Bone marrow (tissue), 2 donors: Measurements from ENCODE around the gene GADL1.

ENCODE experiments used
- DNase-seq, 2 donors: peaks; one replicate each; lab custom pipeline; 2025; lab: John Stamatoyannopoulos, UW

The GADL1 gene

GRCh38 chr3:30721314-30721634, 173.2 kb downstream of the GADL1 start:
- DNase-seq: no peak

- no peak for DNase-seq
These were observed 173.7 kb downstream of the GADL1 start for GRCh38 chr3:30720586-30721313.

- no peak for DNase-seq
These were observed 174.9 kb downstream of the GADL1 start for GRCh38 chr3:30719536-30719935.

- DNase-seq: no peak
These were observed 180.5 kb downstream of the GADL1 start for GRCh38 chr3:30713885-30714503.

- no peak for DNase-seq
These were observed 181.5 kb downstream of the GADL1 start for GRCh38 chr3:30712991-30713390.

GRCh38 chr3:30711867-30712266, 182.6 kb downstream of the GADL1 start:
- no peak for DNase-seq

GRCh38 chr3:30711151-30711550, 183.3 kb downstream of the GADL1 start:
- DNase-seq: no peak

GRCh38 chr3:30710017-30710416, 184.4 kb downstream of the GADL1 start:
- no peak for DNase-seq

- no peak for DNase-seq
These were observed 186.0 kb downstream of the GADL1 start for GRCh38 chr3:30708472-30708871.

- no peak for DNase-seq
These were observed 186.6 kb downstream of the GADL1 start for GRCh38 chr3:30707825-30708224.

GRCh38 chr3:30704931-30705890, 189.2 kb downstream of the GADL1 start:
- no peak for DNase-seq

GRCh38 chr3:30702828-30703397, 191.5 kb downstream of the GADL1 start:
- no peak for DNase-seq

GRCh38 chr3:30702038-30702827, 192.2 kb downstream of the GADL1 start:
- no peak for DNase-seq

GRCh38 chr3:30700702-30701321, 193.6 kb downstream of the GADL1 start:
- DNase-seq: no peak

- DNase-seq: no peak
These were observed 194.5 kb downstream of the GADL1 start for GRCh38 chr3:30699927-30700326.

GRCh38 chr3:30698549-30698948, 195.9 kb downstream of the GADL1 start:
- no peak for DNase-seq

GRCh38 chr3:30696896-30697295, 197.6 kb downstream of the GADL1 start:
- no peak for DNase-seq

GRCh38 chr3:30696403-30696819, 198.1 kb downstream of the GADL1 start:
- no peak for DNase-seq

- DNase-seq: no peak
These were observed 199.0 kb downstream of the GADL1 start for GRCh38 chr3:30695302-30696061.

GRCh38 chr3:30694668-30695067, 199.8 kb downstream of the GADL1 start:
- DNase-seq: no peak
